Progenitor cell of endocrine pancreas (in vitro differentiated cells): Measurements from ENCODE around the gene SLC6A13. TPM values are rescaled to one million over a fixed set of nuclear protein-coding genes. Genes with fewer than 3 reads are reported as not detected.

Experiments
- DNase-seq: peaks from one replicate; pipeline ENCODE4 v3.0.0; 2021; ENCODE audit warnings: low spot score; ENCODE audit not compliant: unreplicated experiment
- H3K27ac Mint-ChIP-seq: 2 replicates; pipeline ENCODE4 v1.8.0; 2021; ENCODE audit warnings: mild to moderate bottlenecking, moderate library complexity, mixed read lengths
- H3K27me3 Mint-ChIP-seq: 2 replicates; pipeline ENCODE4 v1.8.0; 2021; ENCODE audit warnings: mixed read lengths
- H3K36me3 Mint-ChIP-seq: 2 replicates; pipeline ENCODE4 v1.8.0; 2022; ENCODE audit warnings: mixed read lengths; ENCODE audit not compliant: insufficient read depth
- H3K4me1 Mint-ChIP-seq: 2 replicates; pipeline ENCODE4 v1.8.0; 2021; ENCODE audit warnings: low read depth, mixed read lengths
- H3K4me3 Mint-ChIP-seq: 2 replicates; pipeline ENCODE4 v1.8.0; 2021; ENCODE audit warnings: low read depth, mild to moderate bottlenecking, moderate library complexity, mixed read lengths
- H3K9me3 Mint-ChIP-seq: 2 replicates; pipeline ENCODE4 v1.8.0; 2021; ENCODE audit warnings: low read depth, mixed read lengths
- total RNA-seq: library from RNA; stranded (reverse); gene quantifications from 2 replicates; pipeline ENCODE4 v1.2.1, GENCODE V29; 2021
- TF ChIP-seq, protein P1 (sequence below): fragments of 200-600 bp; sonication (generic); IDR thresholded peaks from one replicate; pipeline ENCODE4 v1.5.0; 2021; ENCODE audit warnings: antibody characterized with exemption, mild to moderate bottlenecking; ENCODE audit not compliant: unreplicated experiment

The SLC6A13 gene
- total RNA-seq, 1 donor from 2014 or later, result 0.60 TPM

GRCh38 chr12:234891-235415 is 27.7 kb downstream of the SLC6A13 start:
- no peaks in the 10 kb centered on the region for H3K4me1 Mint-ChIP-seq
- TF ChIP-seq, protein P1, sequence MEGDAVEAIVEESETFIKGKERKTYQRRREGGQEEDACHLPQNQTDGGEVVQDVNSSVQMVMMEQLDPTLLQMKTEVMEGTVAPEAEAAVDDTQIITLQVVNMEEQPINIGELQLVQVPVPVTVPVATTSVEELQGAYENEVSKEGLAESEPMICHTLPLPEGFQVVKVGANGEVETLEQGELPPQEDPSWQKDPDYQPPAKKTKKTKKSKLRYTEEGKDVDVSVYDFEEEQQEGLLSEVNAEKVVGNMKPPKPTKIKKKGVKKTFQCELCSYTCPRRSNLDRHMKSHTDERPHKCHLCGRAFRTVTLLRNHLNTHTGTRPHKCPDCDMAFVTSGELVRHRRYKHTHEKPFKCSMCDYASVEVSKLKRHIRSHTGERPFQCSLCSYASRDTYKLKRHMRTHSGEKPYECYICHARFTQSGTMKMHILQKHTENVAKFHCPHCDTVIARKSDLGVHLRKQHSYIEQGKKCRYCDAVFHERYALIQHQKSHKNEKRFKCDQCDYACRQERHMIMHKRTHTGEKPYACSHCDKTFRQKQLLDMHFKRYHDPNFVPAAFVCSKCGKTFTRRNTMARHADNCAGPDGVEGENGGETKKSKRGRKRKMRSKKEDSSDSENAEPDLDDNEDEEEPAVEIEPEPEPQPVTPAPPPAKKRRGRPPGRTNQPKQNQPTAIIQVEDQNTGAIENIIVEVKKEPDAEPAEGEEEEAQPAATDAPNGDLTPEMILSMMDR, result no peak
- H3K36me3 Mint-ChIP-seq, result peaks cover 3% of the 10 kb centered on the region
- H3K4me3 Mint-ChIP-seq, result no peak overlapping the region
- no peak for DNase-seq
- H3K27me3 Mint-ChIP-seq, result peaks cover 3% of the 10 kb centered on the region
- no peak overlapping the region for H3K27ac Mint-ChIP-seq
- H3K9me3 Mint-ChIP-seq, result peaks cover 17% of the 10 kb centered on the region

- Mint-ChIP-seq H3K4me3 (no peak overlapping the region), H3K36me3 (peaks cover 3% of the 10 kb centered on the region), H3K4me1 (peaks cover 2% of the 10 kb centered on the region), H3K9me3 (peaks cover 17% of the 10 kb centered on the region), H3K27ac (no peak overlapping the region), H3K27me3 (peaks cover 6% of the 10 kb centered on the region)
- DNase-seq, result no peak
- TF ChIP-seq, protein P1, result no peak
Observed at GRCh38 chr12:234019-234418, 28.6 kb downstream of the SLC6A13 start.

- Mint-ChIP-seq H3K4me3 (no peak overlapping the region), H3K27ac (no peak overlapping the region), H3K9me3 (peaks cover 17% of the 10 kb centered on the region), H3K4me1 (peaks cover 2% of the 10 kb centered on the region), H3K36me3 (peaks cover 3% of the 10 kb centered on the region), H3K27me3 (peaks cover 10% of the 10 kb centered on the region)
- DNase-seq, result no peak
- TF ChIP-seq, protein P1, result no peak
Observed at GRCh38 chr12:233615-233968, 29.0 kb downstream of the SLC6A13 start.

DNA sequence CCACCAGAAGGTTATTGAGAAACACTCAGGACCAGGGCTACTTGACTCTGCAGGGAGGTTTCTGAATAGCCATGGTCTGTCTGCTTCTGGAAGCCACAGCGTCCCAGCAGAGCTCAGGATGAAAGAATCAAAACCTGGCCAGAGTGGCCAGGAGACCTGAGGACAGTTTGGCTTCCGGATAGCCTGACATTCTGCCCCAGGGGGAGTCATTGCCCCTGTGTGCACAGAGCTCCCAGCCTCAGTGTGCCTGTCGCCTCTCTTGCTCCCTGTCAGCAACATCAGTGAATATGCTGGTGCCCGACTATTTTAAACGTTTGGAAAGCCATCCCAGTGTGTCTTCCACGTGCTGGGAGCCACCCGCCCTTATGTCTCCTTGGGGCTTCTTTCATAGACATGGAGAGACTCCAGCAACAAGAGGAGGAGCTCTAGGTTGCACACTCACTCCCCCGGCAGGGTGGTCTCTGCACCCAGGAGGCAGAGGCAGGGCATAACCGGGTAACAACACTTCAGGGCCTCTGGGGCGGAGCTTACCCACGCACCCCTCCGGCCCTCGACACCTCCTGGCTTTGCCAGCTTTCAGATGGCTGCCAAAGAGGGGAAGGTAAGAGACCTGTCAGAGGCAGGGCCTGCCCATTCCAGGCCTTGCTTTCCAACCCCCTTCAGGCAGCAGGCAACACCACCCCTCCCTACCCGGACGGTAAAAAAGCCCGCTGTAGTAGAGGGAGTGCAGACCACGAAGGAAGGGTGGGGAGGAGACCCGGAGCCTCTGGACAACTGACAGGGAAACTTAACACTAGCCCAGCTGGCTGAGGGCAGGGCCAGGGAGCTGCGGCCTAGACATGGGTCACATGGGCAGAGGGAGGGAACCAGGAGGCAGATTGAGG is 29.7 kb downstream of the SLC6A13 start:
- Mint-ChIP-seq H3K4me1 (peaks cover 2% of the 10 kb centered on the region), H3K36me3 (peaks cover 3% of the 10 kb centered on the region), H3K27me3 (peaks cover 15% of the 10 kb centered on the region), H3K9me3 (peaks cover 17% of the 10 kb centered on the region), H3K4me3 (no peak overlapping the region), H3K27ac (no peak overlapping the region)
- TF ChIP-seq, protein P1, result no peak
- no peak for DNase-seq

DNA sequence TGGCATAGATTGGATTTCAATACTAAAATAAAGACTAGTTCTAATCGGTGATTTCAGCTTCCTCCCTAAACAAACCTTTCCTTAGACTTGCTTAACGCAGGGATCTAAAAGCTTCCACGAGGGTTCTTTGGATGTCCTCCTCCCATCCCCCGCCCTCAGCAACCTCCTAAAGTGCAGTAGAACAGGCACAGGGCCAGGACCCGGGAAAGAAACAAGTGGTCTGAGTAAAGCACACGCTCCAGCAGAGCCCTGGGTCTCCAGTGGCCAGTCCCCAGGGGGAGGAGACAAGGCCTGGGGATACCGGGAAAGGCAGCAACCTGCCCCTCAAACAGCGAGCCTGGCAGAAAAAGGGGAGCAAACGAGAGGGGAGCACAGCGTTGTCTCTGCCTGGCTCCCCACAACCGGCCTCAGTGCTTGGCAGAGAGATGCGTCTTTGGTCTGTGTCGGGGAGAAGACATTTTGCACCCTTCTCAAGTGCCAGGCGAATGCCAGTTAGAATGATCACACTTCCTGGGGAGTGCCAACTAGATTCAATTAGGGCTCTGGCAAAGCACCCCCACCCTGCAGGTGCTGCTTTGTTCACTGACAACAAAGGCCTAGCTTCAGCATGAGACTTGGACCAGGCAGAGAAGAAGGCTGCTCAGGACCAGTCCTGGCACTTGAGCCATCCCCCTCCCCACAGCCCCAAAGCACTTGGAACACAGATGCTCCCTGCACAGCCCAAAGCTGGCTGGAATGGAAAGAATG is 31.5 kb downstream of the SLC6A13 start:
- no peak overlapping the region for H3K27ac Mint-ChIP-seq
- H3K36me3 Mint-ChIP-seq, result peaks cover 2% of the 10 kb centered on the region
- H3K9me3 Mint-ChIP-seq, result peaks cover 12% of the 10 kb centered on the region
- TF ChIP-seq, protein P1, result no peak
- DNase-seq, result no peak
- H3K4me3 Mint-ChIP-seq, result no peak overlapping the region
- H3K27me3 Mint-ChIP-seq, result peaks cover 23% of the 10 kb centered on the region
- peaks cover 2% of the 10 kb centered on the region for H3K4me1 Mint-ChIP-seq
